K562 (cell line): ENCODE measurements around the gene DNAH10.

Source experiments
- BCLAF1 ChIP-seq, 2 experiments: fragments of 450-650 bp in 1 of 2; IDR thresholded peaks; 2 replicates each; pipeline ENCODE4 v1.6.1; 2011 to 2017; ENCODE audit warnings: low read depth in 2 of 2, antibody characterized with exemption in 1 of 2, borderline replicate concordance in 1 of 2, low read length in 1 of 2, mild to moderate bottlenecking in 1 of 2, mixed read lengths in 1 of 2; ENCODE audit not compliant: control insufficient read depth in 1 of 2
- CHD2 ChIP-seq: IDR thresholded peaks from 2 replicates; pipeline ENCODE4 v1.6.1; 2011; ENCODE audit warnings: low read depth, low read length
- CTCF ChIP-seq, 3 experiments: IDR thresholded peaks in 2 of 3; conservative IDR thresholded peaks in 1 of 3; 2 replicates each; pipeline ENCODE4 v1.5.1; 2011 to 2012; ENCODE audit warnings: low read length in 3 of 3, mild to moderate bottlenecking in 3 of 3, control low read depth in 2 of 3, improper control_type of control experiment in 1 of 3, inconsistent platforms in 1 of 3, low read depth in 1 of 3, mixed read lengths in 1 of 3, moderate library complexity in 1 of 3; ENCODE audit not compliant: insufficient read depth in 2 of 3
- E2F4 ChIP-seq: sonication (generic); formaldehyde crosslinking; IDR thresholded peaks from 2 replicates; pipeline ENCODE4 v1.8.0; 2022; ENCODE audit warnings: mild to moderate bottlenecking, low read depth, missing genetic modification reagents
- EZH2 ChIP-seq: IDR thresholded peaks from 2 replicates; pipeline ENCODE4 v1.6.1; 2012; ENCODE audit warnings: low read depth, mild to moderate bottlenecking, inconsistent platforms, low read length, borderline replicate concordance
- FOXA1 ChIP-seq: fragments of 450-650 bp; IDR thresholded peaks from 2 replicates; pipeline ENCODE4 v1.6.1; 2016; ENCODE audit warnings: mild to moderate bottlenecking, borderline replicate concordance
- NFATC3 ChIP-seq: fragments of 450-650 bp; IDR thresholded peaks from 2 replicates; pipeline ENCODE4 v1.6.1; 2017; ENCODE audit warnings: mild to moderate bottlenecking
- RERE ChIP-seq: sonication (generic); formaldehyde crosslinking; IDR thresholded peaks from 2 replicates; pipeline ENCODE4 v1.8.0; 2023; ENCODE audit warnings: missing genetic modification reagents, mild to moderate bottlenecking, borderline replicate concordance
- ZNF740 ChIP-seq, 3 experiments: fragments of 200-800 bp in 1 of 3; sonication (Bioruptor generic) in 1 of 3; sonication (generic) in 1 of 3; formaldehyde crosslinking in 1 of 3; IDR thresholded peaks; 2 replicates each; pipeline versions ENCODE4 v1.6.1 to v1.8.0; 2016 to 2022; ENCODE audit warnings: mild to moderate bottlenecking in 2 of 3, missing compliant biosample characterization in 2 of 3, missing genetic modification characterization in 2 of 3, missing genetic modification reagents in 1 of 3
- ZNF780A ChIP-seq: fragments of 250-450 bp; sonication (Bioruptor Pico); IDR thresholded peaks from 2 replicates; pipeline ENCODE4 v1.5.0; 2021; ENCODE audit warnings: mild to moderate bottlenecking

GRCh38 chr12:123967121-123967586 is 205.1 kb downstream of the DNAH10 start:
- TF ChIP-seq RERE (CRISPR knock-in tag), result no peak
- no peak for TF ChIP-seq CHD2
- no peak for TF ChIP-seq ZNF780A (CRISPR knock-in tag)
- no peak for TF ChIP-seq NFATC3
- no peak for TF ChIP-seq CTCF (IDR thresholded peaks at IDR 0.05 in 2 of 3, conservative IDR thresholded peaks at IDR 0.05 in 1 of 3; ENCODE audit: insufficient read depth in 2 of 3, low read depth in 1 of 3, low read length in 3 of 3)
- TF ChIP-seq FOXA1, result no peak
- no peak for TF ChIP-seq E2F4
- no peak for TF ChIP-seq ZNF740 (CRISPR knock-in tag; IDR thresholded peaks at IDR 0.05)
- no peak for TF ChIP-seq ZNF740 (tag; IDR thresholded peaks at IDR 0.05)
- no peak for TF ChIP-seq EZH2
- no peak for TF ChIP-seq BCLAF1 (IDR thresholded peaks at IDR 0.05; ENCODE audit: borderline replicate concordance in 1 of 2, control insufficient read depth in 1 of 2, low read depth in 2 of 2, low read length in 1 of 2)
